Gastrocnemius medialis (tissue), 4 donors: ENCODE data around the gene SFMBT1. TPM values are rescaled to one million over a fixed set of nuclear protein-coding genes. Genes with fewer than 3 reads are reported as not detected.

Experiments used
- ATAC-seq, 2 donors: fragments of 150-250 bp; one replicate each; pipeline ENCODE4 v1.9.1; 2016
- DNase-seq, 2 donors: peaks; one replicate each; pipeline ENCODE4 v3.0.0-alpha.2; 2019
- H3K27ac ChIP-seq, 4 donors: fragments of 200-600 bp; sonication (generic); 1 replicate in 1 of 4; 2 replicates in 3 of 4; pipeline ENCODE4 v1.5.1; 2016 to 2018; ENCODE audit warnings: mild to moderate bottlenecking in 2 of 4, moderate library complexity in 1 of 4
- H3K27me3 ChIP-seq, 3 donors: fragments of 200-600 bp; sonication (generic) in 2 of 3; 1 replicate in 1 of 3; 2 replicates in 2 of 3; pipeline versions ENCODE4 v1.5.1 to v1.6.0; 2016 to 2019; ENCODE audit warnings: mild to moderate bottlenecking in 1 of 3, moderate library complexity in 1 of 3
- H3K36me3 ChIP-seq, 2 donors: fragments of 200-600 bp; sonication (generic) in 1 of 2; one replicate each; pipeline ENCODE4 v1.5.1; 2017 to 2018
- H3K4me1 ChIP-seq, 2 donors: fragments of 200-600 bp; sonication (generic) in 1 of 2; one replicate each; pipeline ENCODE4 v1.5.1; 2016 to 2017; ENCODE audit warnings: mild to moderate bottlenecking in 2 of 2
- H3K4me3 ChIP-seq, 4 donors: fragments of 200-600 bp; sonication (generic) in 3 of 4; 1 replicate in 1 of 4; 2 replicates in 3 of 4; pipeline ENCODE4 v1.5.1; 2016 to 2019; ENCODE audit warnings: mild to moderate bottlenecking in 2 of 4
- H3K9me3 ChIP-seq, 3 donors: fragments of 200-600 bp; sonication (generic) in 2 of 3; 1 replicate in 1 of 3; 2 replicates in 2 of 3; pipeline ENCODE4 v1.5.1; 2016 to 2019
- CTCF ChIP-seq, 5 experiments: fragments of 450-650 bp in 3 of 5; fragments of 200-600 bp in 2 of 5; sonication (generic) in 2 of 5; IDR thresholded peaks in 4 of 5; conservative IDR thresholded peaks in 1 of 5; 1 replicate in 4 of 5; 2 replicates in 1 of 5; pipeline ENCODE4 v1.5.1; 2016 to 2019; ENCODE audit warnings: antibody characterized with exemption in 5 of 5, mild to moderate bottlenecking in 3 of 5, moderate library complexity in 3 of 5
- POLR2A ChIP-seq, 2 donors: fragments of 450-650 bp; IDR thresholded peaks; one replicate each; pipeline ENCODE4 v1.6.1; 2017; ENCODE audit warnings: antibody characterized with exemption in 2 of 2, mild to moderate bottlenecking in 2 of 2, moderate library complexity in 2 of 2
- in situ Hi-C, 4 donors: fragments of 200-750 bp; cut with MboI; loops; one replicate each; pipeline versions ENCODE4 v1.15.0 to v1.8.0; 2017; ENCODE audit warnings: low sequenced_read_pairs in 4 of 4
- intact Hi-C: fragments of 100-400 bp; cut with DNase I; formaldehyde crosslinking; loops from one replicate; pipeline ENCODE4 v1.15.1; 2023; ENCODE audit warnings: low total_unique reads
- total RNA-seq, 4 donors: library from RNA; depleted of rRNA; stranded (reverse); fragments of >200 nt; gene quantifications; one replicate each; pipeline versions ENCODE4 v1.1.0 to v1.2.3, GENCODE V29; 2016

SFMBT1 gene
- total RNA-seq, 4 donors from 2014 or later, result 17.5 to 39.7 (median 29.8) TPM

GRCh38 chr3:53083521-53083920, 37.6 kb upstream of the SFMBT1 start:
- Histone ChIP-seq H3K36me3 (no peaks in the 10 kb centered on the region), H3K4me1 (no peaks in the 10 kb centered on the region), H3K9me3 (no peaks in the 10 kb centered on the region), H3K27me3 (no peaks in the 10 kb centered on the region), H3K27ac (no peak overlapping the region), H3K4me3 (no peak overlapping the region)
- intact Hi-C loops, result no loop called here
- DNase-seq, result no peak
- TF ChIP-seq POLR2A (IDR thresholded peaks at IDR 0.05) (no peak), CTCF (IDR thresholded peaks at IDR 0.05 in 4 of 5, conservative IDR thresholded peaks at IDR 0.05 in 1 of 5) (no peak)
- in situ Hi-C loops, result loop anchor here in 1 of 4 donors (25.0 kb wide), 1 partner anchor 346 kb away; no protein-coding TSS in a partner anchor
- no peak for ATAC-seq

GRCh38 chr3:53082736-53083135, 36.9 kb upstream of the SFMBT1 start:
- in situ Hi-C loops, result loop anchor here in 1 of 4 donors (25.0 kb wide), 1 partner anchor 345 kb away; no protein-coding TSS in a partner anchor

GRCh38 chr3:53081318-53081717, 35.4 kb upstream of the SFMBT1 start:
- intact Hi-C loops, result no loop called here

More at GRCh38 chr3:53082736-53083135, 36.9 kb upstream of the SFMBT1 start:
- no peaks in the 10 kb centered on the region for H3K36me3 ChIP-seq
- TF ChIP-seq CTCF (IDR thresholded peaks at IDR 0.05 in 4 of 5, conservative IDR thresholded peaks at IDR 0.05 in 1 of 5), result no peak
- TF ChIP-seq POLR2A (IDR thresholded peaks at IDR 0.05), result no peak
- H3K4me3 ChIP-seq, result no peak overlapping the region
- intact Hi-C loops, result no loop called here
- DNase-seq (no peak), ATAC-seq (no peak)
- no peaks in the 10 kb centered on the region for H3K4me1 ChIP-seq
- H3K27ac ChIP-seq, result no peak overlapping the region
- no peaks in the 10 kb centered on the region for H3K9me3 ChIP-seq
- no peaks in the 10 kb centered on the region for H3K27me3 ChIP-seq

GRCh38 chr3:53080612-53081205, 34.8 kb upstream of the SFMBT1 start:
- no peak overlapping the region for H3K27ac ChIP-seq
- no peaks in the 10 kb centered on the region for H3K27me3 ChIP-seq
- TF ChIP-seq CTCF (IDR thresholded peaks at IDR 0.05 in 4 of 5, conservative IDR thresholded peaks at IDR 0.05 in 1 of 5), result no peak
- TF ChIP-seq POLR2A (IDR thresholded peaks at IDR 0.05), result no peak
- ATAC-seq, result no peak
- H3K4me3 ChIP-seq, result no peak overlapping the region
- no peaks in the 10 kb centered on the region for H3K36me3 ChIP-seq
- in situ Hi-C loops (loop anchor here in 1 of 4 donors (25.0 kb wide), 1 partner anchor 343 kb away; no protein-coding TSS in a partner anchor), intact Hi-C loops (no loop called here)
- DNase-seq, result no peak
- H3K9me3 ChIP-seq, result no peaks in the 10 kb centered on the region
- H3K4me1 ChIP-seq, result no peaks in the 10 kb centered on the region

More at GRCh38 chr3:53081318-53081717, 35.4 kb upstream of the SFMBT1 start:
- DNase-seq, result no peak
- no peaks in the 10 kb centered on the region for H3K9me3 ChIP-seq
- H3K4me1 ChIP-seq, result no peaks in the 10 kb centered on the region
- in situ Hi-C loops, result loop anchor here in 1 of 4 donors (25.0 kb wide), 1 partner anchor 344 kb away; no protein-coding TSS in a partner anchor
- no peaks in the 10 kb centered on the region for H3K27me3 ChIP-seq
- H3K36me3 ChIP-seq, result no peaks in the 10 kb centered on the region
- ATAC-seq, result no peak
- H3K27ac ChIP-seq, result no peak overlapping the region
- TF ChIP-seq POLR2A (IDR thresholded peaks at IDR 0.05) (no peak), CTCF (IDR thresholded peaks at IDR 0.05 in 4 of 5, conservative IDR thresholded peaks at IDR 0.05 in 1 of 5) (no peak)
- no peak overlapping the region for H3K4me3 ChIP-seq
